Mononuclear cell (primary cell): ENCODE measurements around the gene HK1. TPM values are rescaled to one million over a fixed set of nuclear protein-coding genes. Genes with fewer than 3 reads are reported as not detected.
A peak's percentile ranks its signal among the peaks of the same experiment; 100 is the strongest.
"Not testable (repeated sequence)": the region's sequence is repeated elsewhere in the genome, so short reads cannot be mapped to it uniquely, and the experiment has no call there.

Experiments used
- H3K27me3 ChIP-seq: 2 replicates; pipeline ENCODE4 v1.6.0; 2011; ENCODE audit warnings: low read length, control low read depth; ENCODE audit not compliant: insufficient read depth
- H3K4me1 ChIP-seq: 2 replicates; pipeline ENCODE4 v1.5.1; 2011; ENCODE audit warnings: mild to moderate bottlenecking, low read length, control low read depth; ENCODE audit not compliant: insufficient read depth
- H3K4me3 ChIP-seq: 2 replicates; pipeline ENCODE4 v1.5.1; 2011; ENCODE audit warnings: mild to moderate bottlenecking, low read length, moderate library complexity
- H3K9me3 ChIP-seq: 2 replicates; pipeline ENCODE4 v1.5.1; 2011; ENCODE audit warnings: low read depth, mild to moderate bottlenecking, control low read depth, low read length
- total RNA-seq: library from RNA; depleted of rRNA; stranded (reverse); fragments of >200 nt; gene quantifications from one replicate; pipeline ENCODE4 v1.2.3, GENCODE V29; 2012

Gene HK1
- total RNA-seq, 1 donor, result 35.6 TPM

GRCh38 chr10:69312528-69312927 is 34.2 kb downstream of the HK1 start:
- peaks cover 5% of the 10 kb centered on the region for H3K4me1 ChIP-seq
- no peaks in the 10 kb centered on the region for H3K27me3 ChIP-seq
- H3K4me3 ChIP-seq, result no peak overlapping the region
- no peaks in the 10 kb centered on the region for H3K9me3 ChIP-seq

- H3K4me1 ChIP-seq, result peaks cover 18% of the 10 kb centered on the region
- H3K9me3 ChIP-seq, result no peaks in the 10 kb centered on the region
- no peaks in the 10 kb centered on the region for H3K27me3 ChIP-seq
- no peak overlapping the region for H3K4me3 ChIP-seq
Measured at GRCh38 chr10:69315100-69315542, 36.8 kb downstream of the HK1 start.

- no peaks in the 10 kb centered on the region for H3K27me3 ChIP-seq
- H3K4me3 ChIP-seq, result no peak overlapping the region
- peaks cover 24% of the 10 kb centered on the region for H3K4me1 ChIP-seq
- no peaks in the 10 kb centered on the region for H3K9me3 ChIP-seq
Measured at GRCh38 chr10:69315610-69316312, 37.5 kb downstream of the HK1 start.

- H3K27me3 ChIP-seq, result no peaks in the 10 kb centered on the region
Measured at GRCh38 chr10:69316313-69317059, 38.2 kb downstream of the HK1 start.

GRCh38 chr10:69317175-69317604 is 38.9 kb downstream of the HK1 start:
- Histone ChIP-seq H3K27me3 (no peaks in the 10 kb centered on the region), H3K9me3 (no peaks in the 10 kb centered on the region), H3K4me1 (peaks cover 39% of the 10 kb centered on the region), H3K4me3 (no peak overlapping the region)

More at GRCh38 chr10:69316313-69317059, 38.2 kb downstream of the HK1 start:
- Histone ChIP-seq H3K9me3 (no peaks in the 10 kb centered on the region), H3K4me1 (peaks cover 32% of the 10 kb centered on the region), H3K4me3 (no peak overlapping the region)

- Histone ChIP-seq H3K27me3 (no peaks in the 10 kb centered on the region), H3K4me1 (peaks cover 40% of the 10 kb centered on the region), H3K9me3 (no peaks in the 10 kb centered on the region), H3K4me3 (peak overlapping the region; percentile 98)
Measured at GRCh38 chr10:69317626-69318105, 39.4 kb downstream of the HK1 start.

- H3K4me1 ChIP-seq, result peaks cover 41% of the 10 kb centered on the region
- H3K4me3 ChIP-seq, result peak overlapping the region; percentile 98
- H3K9me3 ChIP-seq, result no peaks in the 10 kb centered on the region
- no peaks in the 10 kb centered on the region for H3K27me3 ChIP-seq
Measured at GRCh38 chr10:69318106-69318866, 40.0 kb downstream of the HK1 start.

GRCh38 chr10:69318867-69319727 is 40.8 kb downstream of the HK1 start:
- H3K4me3 ChIP-seq, result peak overlapping the region; percentile 98
- H3K27me3 ChIP-seq, result no peaks in the 10 kb centered on the region
- H3K4me1 ChIP-seq, result peaks cover 49% of the 10 kb centered on the region
- no peaks in the 10 kb centered on the region for H3K9me3 ChIP-seq

GRCh38 chr10:69319841-69320316 is 41.6 kb downstream of the HK1 start:
- Histone ChIP-seq H3K9me3 (no peaks in the 10 kb centered on the region), H3K4me1 (peaks cover 51% of the 10 kb centered on the region), H3K27me3 (no peaks in the 10 kb centered on the region), H3K4me3 (peak overlapping the region; percentile 98)

- H3K4me3 ChIP-seq, result no peak overlapping the region
- H3K4me1 ChIP-seq, result peaks cover 51% of the 10 kb centered on the region
- H3K9me3 ChIP-seq, result no peaks in the 10 kb centered on the region
- H3K27me3 ChIP-seq, result no peaks in the 10 kb centered on the region
Measured at GRCh38 chr10:69320521-69320920, 42.2 kb downstream of the HK1 start.

- no peaks in the 10 kb centered on the region for H3K9me3 ChIP-seq
- H3K4me3 ChIP-seq, result no peak overlapping the region
- H3K4me1 ChIP-seq, result peaks cover 54% of the 10 kb centered on the region
- H3K27me3 ChIP-seq, result no peaks in the 10 kb centered on the region
Measured at GRCh38 chr10:69321039-69321715, 42.9 kb downstream of the HK1 start.

GRCh38 chr10:69321865-69322264 is 43.6 kb downstream of the HK1 start:
- H3K9me3 ChIP-seq, result no peaks in the 10 kb centered on the region
- peaks cover 61% of the 10 kb centered on the region for H3K4me1 ChIP-seq
- H3K4me3 ChIP-seq, result no peak overlapping the region
- H3K27me3 ChIP-seq, result no peaks in the 10 kb centered on the region

- H3K4me1 ChIP-seq, result peaks cover 63% of the 10 kb centered on the region
- not testable (repeated sequence) for H3K27me3 ChIP-seq, H3K9me3 ChIP-seq, H3K4me3 ChIP-seq
Measured at GRCh38 chr10:69322346-69322745, 44.0 kb downstream of the HK1 start.

- Histone ChIP-seq H3K4me3 (no peak overlapping the region), H3K27me3 (no peaks in the 10 kb centered on the region), H3K9me3 (no peaks in the 10 kb centered on the region), H3K4me1 (peaks cover 67% of the 10 kb centered on the region)
Measured at GRCh38 chr10:69323622-69324021, 45.3 kb downstream of the HK1 start.
